Measurements from ENCODE around the gene VWDE. TPM values are rescaled to one million over a fixed set of nuclear protein-coding genes. Genes with fewer than 3 reads are reported as not detected.

The VWDE gene
- total RNA-seq, 5 donors from 2014 or later (not counting 1 experiment from before 2014, with no cell fraction given), result 0.13 to 5.0 (median 0.79) TPM

- no CpG with 5 or more reads among the region's 5 CpGs for WGBS (ENCODE audit: insufficient coverage)
- Mint-ChIP-seq H3K27me3 (peaks cover 1 to 15% of the 10 kb centered on the region in 2 donors), H3K4me3 (no peak overlapping the region), H3K9me3 (no peaks in the 10 kb centered on the region), H3K27ac (no peak overlapping the region), H3K36me3 (no peaks in the 10 kb centered on the region), H3K4me1 (no peaks in the 10 kb centered on the region)
- H3K36me3 ChIP-seq (ENCODE audit: control insufficient read depth in 2 of 2, extremely low read depth in 1 of 2, insufficient read depth in 1 of 2, low read length in 1 of 2), result no peaks in the 10 kb centered on the region
- no peak for DNase-seq
- POLR2A ChIA-PET, result no interaction called here
- no peak overlapping the region for H3K4me3 ChIP-seq (ENCODE audit: control insufficient read depth in 1 of 2, extremely low read depth in 1 of 2, low read length in 1 of 2)
- CTCF ChIA-PET, result no interaction called here
- H3K27ac ChIP-seq (ENCODE audit: low read length), result no peak overlapping the region
- no peaks in the 10 kb centered on the region for H3K9me3 ChIP-seq
- no peak for ATAC-seq (replicated peaks in 1 of 4)
- H3K4me1 ChIP-seq (ENCODE audit: control insufficient read depth in 1 of 2, extremely low read depth in 1 of 2, insufficient read depth in 2 of 2, low read length in 2 of 2), result no peaks in the 10 kb centered on the region
- H3K27me3 ChIP-seq (replicated peaks in 1 of 2; ENCODE audit: control insufficient read depth in 2 of 2, extremely low read depth in 1 of 2, insufficient read depth in 2 of 2, low read length in 1 of 2), result no peaks in the 10 kb centered on the region
Observed at GRCh38 chr7:12377406-12377805, 26.3 kb downstream of the VWDE start.

DNA sequence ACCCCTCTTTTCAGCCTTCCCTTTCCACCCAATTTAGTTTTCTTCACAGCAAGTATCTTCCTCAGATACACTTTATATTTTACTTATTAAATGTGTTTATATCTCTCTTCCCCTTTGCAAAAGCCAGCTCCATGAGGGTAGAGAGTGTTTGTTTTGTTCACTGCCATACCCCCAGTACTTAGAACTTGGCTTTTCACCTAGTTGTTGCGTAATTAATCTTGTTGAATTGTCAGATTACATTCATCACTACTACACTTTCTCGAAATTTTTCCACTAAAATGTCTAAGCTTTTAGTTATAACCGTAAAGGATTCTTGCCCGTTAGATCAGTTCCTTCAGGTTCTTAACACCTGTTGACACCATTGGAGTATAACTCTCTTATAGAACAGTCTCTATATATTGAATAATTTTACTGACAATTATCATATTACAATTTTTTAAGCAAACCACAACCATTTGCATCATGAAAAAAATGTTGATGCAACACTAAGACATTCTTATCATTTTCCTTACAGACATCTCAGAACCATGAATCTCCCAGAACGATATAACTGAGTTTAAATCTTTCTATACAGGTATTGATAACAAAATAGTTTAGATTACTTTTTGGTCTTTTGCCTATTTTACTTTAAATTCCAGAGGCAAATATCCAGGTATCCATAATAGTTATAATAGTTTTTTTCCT, 29.9 kb downstream of the VWDE start:
- ChIA-PET POLR2A (no interaction called here), CTCF (no interaction called here)
- no peak overlapping the region for H3K27ac ChIP-seq (ENCODE audit: low read length)
- Mint-ChIP-seq H3K4me1 (no peaks in the 10 kb centered on the region), H3K27me3 (peaks cover 1 to 11% of the 10 kb centered on the region in 2 donors), H3K36me3 (no peaks in the 10 kb centered on the region), H3K9me3 (no peaks in the 10 kb centered on the region), H3K4me3 (no peak overlapping the region), H3K27ac (no peak overlapping the region)
- DNase-seq (no peak), ATAC-seq (replicated peaks in 1 of 4) (no peak)
- no peak overlapping the region for H3K4me3 ChIP-seq (ENCODE audit: control insufficient read depth in 1 of 2, extremely low read depth in 1 of 2, low read length in 1 of 2)
- no peaks in the 10 kb centered on the region for H3K27me3 ChIP-seq (replicated peaks in 1 of 2; ENCODE audit: control insufficient read depth in 2 of 2, extremely low read depth in 1 of 2, insufficient read depth in 2 of 2, low read length in 1 of 2)
- H3K4me1 ChIP-seq (ENCODE audit: control insufficient read depth in 1 of 2, extremely low read depth in 1 of 2, insufficient read depth in 2 of 2, low read length in 2 of 2), result no peaks in the 10 kb centered on the region
- H3K36me3 ChIP-seq (ENCODE audit: control insufficient read depth in 2 of 2, extremely low read depth in 1 of 2, insufficient read depth in 1 of 2, low read length in 1 of 2), result no peaks in the 10 kb centered on the region
- WGBS (ENCODE audit: insufficient coverage), result no CpG with 5 or more reads among the region's 5 CpGs
- no peaks in the 10 kb centered on the region for H3K9me3 ChIP-seq

GRCh38 chr7:12370249-12370648, 33.4 kb downstream of the VWDE start:
- 93% methylated on average over 7 of the region's 7 CpGs for WGBS (ENCODE audit: insufficient coverage)
- ChIA-PET POLR2A (no interaction called here), CTCF (no interaction called here)
- H3K27me3 ChIP-seq (replicated peaks in 1 of 2; ENCODE audit: control insufficient read depth in 2 of 2, extremely low read depth in 1 of 2, insufficient read depth in 2 of 2, low read length in 1 of 2), result no peaks in the 10 kb centered on the region
- Mint-ChIP-seq H3K4me3 (no peak overlapping the region), H3K36me3 (no peaks in the 10 kb centered on the region), H3K27me3 (peaks cover 0 to 12% of the 10 kb centered on the region in 2 donors), H3K27ac (no peak overlapping the region), H3K9me3 (no peaks in the 10 kb centered on the region), H3K4me1 (no peaks in the 10 kb centered on the region)
- no peak overlapping the region for H3K27ac ChIP-seq (ENCODE audit: low read length)
- no peaks in the 10 kb centered on the region for H3K36me3 ChIP-seq (ENCODE audit: control insufficient read depth in 2 of 2, extremely low read depth in 1 of 2, insufficient read depth in 1 of 2, low read length in 1 of 2)
- no peaks in the 10 kb centered on the region for H3K4me1 ChIP-seq (ENCODE audit: control insufficient read depth in 1 of 2, extremely low read depth in 1 of 2, insufficient read depth in 2 of 2, low read length in 2 of 2)
- no peak for ATAC-seq (replicated peaks in 1 of 4)
- H3K9me3 ChIP-seq, result no peaks in the 10 kb centered on the region
- DNase-seq, result no peak
- H3K4me3 ChIP-seq (ENCODE audit: control insufficient read depth in 1 of 2, extremely low read depth in 1 of 2, low read length in 1 of 2), result no peak overlapping the region

GRCh38 chr7:12369756-12370155, 33.9 kb downstream of the VWDE start:
- Histone ChIP-seq H3K4me3 (ENCODE audit: control insufficient read depth in 1 of 2, extremely low read depth in 1 of 2, low read length in 1 of 2) (no peak overlapping the region), H3K36me3 (ENCODE audit: control insufficient read depth in 2 of 2, extremely low read depth in 1 of 2, insufficient read depth in 1 of 2, low read length in 1 of 2) (no peaks in the 10 kb centered on the region), H3K27ac (ENCODE audit: low read length) (no peak overlapping the region), H3K27me3 (replicated peaks in 1 of 2; ENCODE audit: control insufficient read depth in 2 of 2, extremely low read depth in 1 of 2, insufficient read depth in 2 of 2, low read length in 1 of 2) (no peaks in the 10 kb centered on the region), H3K9me3 (no peaks in the 10 kb centered on the region), H3K4me1 (ENCODE audit: control insufficient read depth in 1 of 2, extremely low read depth in 1 of 2, insufficient read depth in 2 of 2, low read length in 2 of 2) (no peaks in the 10 kb centered on the region)
- Mint-ChIP-seq H3K27ac (no peak overlapping the region), H3K27me3 (peaks cover 0 to 12% of the 10 kb centered on the region in 2 donors), H3K9me3 (no peaks in the 10 kb centered on the region), H3K4me3 (no peak overlapping the region), H3K36me3 (no peaks in the 10 kb centered on the region), H3K4me1 (no peaks in the 10 kb centered on the region)
- WGBS (ENCODE audit: insufficient coverage), result 92% methylated on average over 5 of the region's 6 CpGs
- POLR2A ChIA-PET, result no interaction called here
- ATAC-seq (replicated peaks in 1 of 4) (no peak), DNase-seq (no peak)
- CTCF ChIA-PET, result no interaction called here

DNA sequence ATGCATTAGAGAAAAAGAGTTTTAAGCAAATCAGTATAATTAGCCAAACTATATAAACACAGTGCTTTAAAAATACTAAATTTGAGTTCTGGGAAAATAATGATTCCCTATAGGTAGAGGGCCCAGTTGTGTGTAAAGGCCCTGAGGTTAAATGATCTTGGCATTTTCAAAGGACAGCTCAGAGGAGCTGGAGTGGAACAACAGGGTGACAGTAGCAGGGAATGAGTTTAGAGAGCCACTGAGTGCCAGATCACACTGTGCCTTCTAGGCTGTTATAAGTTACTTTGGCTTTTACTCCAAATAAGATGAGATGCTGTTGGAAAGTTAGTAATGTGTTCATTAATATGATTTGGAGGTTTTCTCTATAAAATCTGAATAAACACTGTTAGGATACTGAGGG, 34.6 kb downstream of the VWDE start:
- Mint-ChIP-seq H3K9me3 (no peaks in the 10 kb centered on the region), H3K4me3 (no peak overlapping the region), H3K36me3 (no peaks in the 10 kb centered on the region), H3K4me1 (no peaks in the 10 kb centered on the region), H3K27me3 (peaks cover 0 to 13% of the 10 kb centered on the region in 2 donors), H3K27ac (no peak overlapping the region)
- Histone ChIP-seq H3K4me3 (ENCODE audit: control insufficient read depth in 1 of 2, extremely low read depth in 1 of 2, low read length in 1 of 2) (no peak overlapping the region), H3K27ac (ENCODE audit: low read length) (no peak overlapping the region), H3K4me1 (ENCODE audit: control insufficient read depth in 1 of 2, extremely low read depth in 1 of 2, insufficient read depth in 2 of 2, low read length in 2 of 2) (no peaks in the 10 kb centered on the region), H3K27me3 (replicated peaks in 1 of 2; ENCODE audit: control insufficient read depth in 2 of 2, extremely low read depth in 1 of 2, insufficient read depth in 2 of 2, low read length in 1 of 2) (no peaks in the 10 kb centered on the region), H3K36me3 (ENCODE audit: control insufficient read depth in 2 of 2, extremely low read depth in 1 of 2, insufficient read depth in 1 of 2, low read length in 1 of 2) (no peaks in the 10 kb centered on the region), H3K9me3 (no peaks in the 10 kb centered on the region)
- CTCF ChIA-PET, result no interaction called here
- ATAC-seq (replicated peaks in 1 of 4), result no peak
- POLR2A ChIA-PET, result no interaction called here
- no peak for DNase-seq

DNA sequence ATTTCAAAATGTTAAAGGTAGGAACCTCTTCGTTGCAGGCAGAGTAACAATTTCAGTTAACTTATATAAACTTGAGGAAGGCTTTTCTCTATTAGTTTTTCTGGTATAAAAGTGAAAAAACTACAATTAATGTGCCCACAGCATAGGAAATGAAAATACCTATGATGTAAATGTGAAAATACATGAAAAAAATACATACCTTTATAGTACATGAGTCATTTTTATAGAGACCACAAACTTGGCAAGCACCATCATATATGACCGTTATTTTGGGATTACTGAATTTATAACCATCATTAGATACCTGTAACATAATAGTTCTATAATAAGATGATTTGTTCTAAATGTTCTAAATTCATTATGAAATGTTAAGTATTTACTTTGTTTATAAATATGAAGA, 42.7 kb downstream of the VWDE start:
- WGBS (ENCODE audit: insufficient coverage), result no CpG with 5 or more reads among the region's 2 CpGs
- CTCF ChIA-PET, result no interaction called here
- H3K4me3 Mint-ChIP-seq, result no peak overlapping the region

DNA sequence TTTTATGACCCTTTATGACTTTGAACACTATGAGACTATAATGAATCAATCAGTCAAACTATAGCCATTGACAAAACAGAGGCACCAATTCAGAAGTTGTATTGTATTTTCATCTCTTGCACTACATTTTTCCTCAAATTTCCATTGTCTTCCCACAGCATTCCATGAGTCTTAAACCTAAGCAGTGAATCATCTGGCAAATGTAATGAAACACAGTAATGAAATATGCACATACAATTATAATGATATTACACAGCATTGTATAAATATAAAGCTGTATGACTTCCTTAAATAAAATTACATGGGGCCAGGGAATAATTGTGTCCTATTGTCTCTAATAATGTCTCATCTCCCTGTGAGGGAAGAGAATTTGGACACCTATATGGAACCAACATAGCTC, 45.0 kb downstream of the VWDE start:
- Mint-ChIP-seq H3K4me1 (no peaks in the 10 kb centered on the region), H3K36me3 (no peaks in the 10 kb centered on the region), H3K27ac (no peak overlapping the region), H3K9me3 (no peaks in the 10 kb centered on the region), H3K4me3 (no peak overlapping the region), H3K27me3 (peaks cover 0 to 7% of the 10 kb centered on the region in 2 donors)
- H3K4me1 ChIP-seq (ENCODE audit: control insufficient read depth in 1 of 2, extremely low read depth in 1 of 2, insufficient read depth in 2 of 2, low read length in 2 of 2), result no peaks in the 10 kb centered on the region
- POLR2A ChIA-PET, result no interaction called here
- ATAC-seq (replicated peaks in 1 of 4), result no peak
- no peak overlapping the region for H3K4me3 ChIP-seq (ENCODE audit: control insufficient read depth in 1 of 2, extremely low read depth in 1 of 2, low read length in 1 of 2)
- CTCF ChIA-PET, result no interaction called here
- H3K9me3 ChIP-seq, result no peaks in the 10 kb centered on the region
- H3K36me3 ChIP-seq (ENCODE audit: control insufficient read depth in 2 of 2, extremely low read depth in 1 of 2, insufficient read depth in 1 of 2, low read length in 1 of 2), result no peaks in the 10 kb centered on the region
- DNase-seq, result no peak
- H3K27me3 ChIP-seq (replicated peaks in 1 of 2; ENCODE audit: control insufficient read depth in 2 of 2, extremely low read depth in 1 of 2, insufficient read depth in 2 of 2, low read length in 1 of 2), result no peaks in the 10 kb centered on the region
- no peak overlapping the region for H3K27ac ChIP-seq (ENCODE audit: low read length)

More for the DNA sequence above, 42.7 kb downstream of the VWDE start:
- Mint-ChIP-seq H3K27me3 (peaks cover 0 to 11% of the 10 kb centered on the region in 2 donors), H3K36me3 (no peaks in the 10 kb centered on the region), H3K27ac (no peak overlapping the region), H3K9me3 (no peaks in the 10 kb centered on the region), H3K4me1 (no peaks in the 10 kb centered on the region)
- no peaks in the 10 kb centered on the region for H3K9me3 ChIP-seq
- no peak overlapping the region for H3K4me3 ChIP-seq (ENCODE audit: control insufficient read depth in 1 of 2, extremely low read depth in 1 of 2, low read length in 1 of 2)
- no peaks in the 10 kb centered on the region for H3K27me3 ChIP-seq (replicated peaks in 1 of 2; ENCODE audit: control insufficient read depth in 2 of 2, extremely low read depth in 1 of 2, insufficient read depth in 2 of 2, low read length in 1 of 2)
- H3K4me1 ChIP-seq (ENCODE audit: control insufficient read depth in 1 of 2, extremely low read depth in 1 of 2, insufficient read depth in 2 of 2, low read length in 2 of 2), result no peaks in the 10 kb centered on the region
- DNase-seq (no peak), ATAC-seq (replicated peaks in 1 of 4) (no peak)
- POLR2A ChIA-PET, result no interaction called here
- H3K36me3 ChIP-seq (ENCODE audit: control insufficient read depth in 2 of 2, extremely low read depth in 1 of 2, insufficient read depth in 1 of 2, low read length in 1 of 2), result no peaks in the 10 kb centered on the region
- H3K27ac ChIP-seq (ENCODE audit: low read length), result no peak overlapping the region

Measured in T-cell (primary cell).